HG03378 (cell line): ENCODE measurements around the gene TRDMT1.
"Not testable (repeated sequence)": the region's sequence is repeated elsewhere in the genome, so short reads cannot be mapped to it uniquely, and the experiment has no call there.

Experiments used
- ATAC-seq: cut with Tn5 transposase; IDR thresholded peaks from one replicate; pipeline ENCODE4 v1.9.1; 2021; ENCODE audit warnings: mild to moderate bottlenecking, moderate library complexity; ENCODE audit not compliant: unreplicated experiment

The TRDMT1 gene

DNA sequence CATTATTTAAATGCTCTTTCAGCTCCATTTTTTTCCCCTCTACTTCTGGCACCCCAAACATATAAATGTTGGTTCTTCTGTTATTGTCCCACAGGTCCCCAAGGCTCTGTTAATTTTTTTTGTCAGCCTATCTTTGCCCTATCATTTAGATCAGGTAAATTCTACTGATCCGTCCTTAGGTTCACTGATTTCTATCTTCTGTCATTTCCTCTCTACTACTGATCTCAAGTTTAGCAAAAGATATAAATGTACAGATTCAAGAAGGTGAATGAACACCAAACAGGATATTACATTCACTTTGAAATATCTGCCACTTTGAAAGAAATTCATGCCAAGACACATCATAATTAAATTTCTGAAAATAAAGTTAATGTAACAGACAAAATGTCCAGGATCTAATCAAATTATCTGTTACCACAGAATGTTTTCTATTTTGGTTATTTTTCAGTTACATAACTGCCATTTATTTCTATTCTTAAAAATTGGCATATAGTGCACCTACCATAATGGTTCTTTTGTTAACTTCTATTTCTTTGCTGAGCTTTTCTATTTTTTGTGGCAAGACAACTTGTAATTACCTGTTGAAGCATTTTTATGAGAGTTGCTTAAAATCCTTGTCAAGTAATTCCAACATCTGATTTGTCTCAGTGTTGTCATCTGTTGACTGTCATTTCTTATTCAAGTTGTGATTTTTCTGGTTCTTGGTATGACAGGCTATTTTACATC is 59.8 kb downstream of the TRDMT1 start:
- no peak for ATAC-seq

GRCh38 chr10:17140386-17140761 is 61.1 kb downstream of the TRDMT1 start:
- ATAC-seq, result no peak

DNA sequence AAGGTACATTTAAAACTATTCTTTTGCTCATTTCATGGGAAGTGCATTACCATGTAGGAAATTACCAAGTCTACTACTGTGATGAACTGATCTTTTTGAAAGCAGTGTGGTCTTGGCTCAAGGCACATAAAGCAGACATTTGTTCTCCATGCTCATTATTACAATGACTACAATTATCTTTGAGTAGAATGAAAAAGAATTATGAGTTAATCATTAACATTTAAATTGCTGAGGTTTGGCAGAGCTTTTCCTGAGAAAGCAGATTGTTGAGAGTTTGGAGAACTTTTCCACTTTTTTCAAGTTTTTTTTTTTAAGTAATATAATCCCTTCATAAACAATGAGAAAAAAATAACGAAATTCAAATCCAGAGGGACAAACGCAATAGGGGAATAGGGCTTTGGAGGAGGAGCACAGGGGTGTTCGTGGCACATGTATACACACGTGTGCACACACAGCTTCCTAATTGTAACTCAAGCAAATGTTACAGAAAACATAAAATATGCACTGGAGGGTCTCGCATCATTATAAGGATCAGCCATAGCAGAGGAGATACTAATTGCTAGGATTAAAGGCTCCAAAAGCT is 62.9 kb downstream of the TRDMT1 start:
- no peak for ATAC-seq

- no peak for ATAC-seq
Observed at GRCh38 chr10:17134737-17135260, 66.7 kb downstream of the TRDMT1 start.

GRCh38 chr10:17134282-17134681 is 67.2 kb downstream of the TRDMT1 start:
- no peak for ATAC-seq

DNA sequence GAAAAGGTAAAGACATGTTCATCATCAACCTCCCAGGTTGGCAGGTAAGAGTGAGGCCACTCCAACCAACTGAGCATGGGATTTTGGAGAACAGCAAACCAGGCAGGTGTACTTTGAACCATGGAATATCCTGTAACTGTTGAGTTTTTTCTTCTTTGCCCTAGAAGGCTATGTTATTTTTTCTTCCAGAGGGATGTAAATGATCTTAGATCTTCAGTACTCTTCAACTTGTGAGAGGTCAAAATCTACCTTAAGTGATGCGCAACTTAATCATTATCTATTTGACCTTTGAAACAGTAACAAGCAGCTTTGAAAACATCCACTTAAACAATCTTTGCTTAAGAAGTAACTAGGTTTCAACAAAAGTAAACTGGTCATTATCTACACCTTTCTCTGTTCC is 71.7 kb downstream of the TRDMT1 start, which contains the start of gene CUBN:
Gene CUBN, minus strand, starts transcription at position 71 of the 400 bp plus-strand sequence. Its CDS starts 46 bp downstream, at position 25.
- ATAC-seq, result no peak

GRCh38 chr10:17128261-17128660 is 73.2 kb downstream of the TRDMT1 start:
- ATAC-seq, result no peak

DNA sequence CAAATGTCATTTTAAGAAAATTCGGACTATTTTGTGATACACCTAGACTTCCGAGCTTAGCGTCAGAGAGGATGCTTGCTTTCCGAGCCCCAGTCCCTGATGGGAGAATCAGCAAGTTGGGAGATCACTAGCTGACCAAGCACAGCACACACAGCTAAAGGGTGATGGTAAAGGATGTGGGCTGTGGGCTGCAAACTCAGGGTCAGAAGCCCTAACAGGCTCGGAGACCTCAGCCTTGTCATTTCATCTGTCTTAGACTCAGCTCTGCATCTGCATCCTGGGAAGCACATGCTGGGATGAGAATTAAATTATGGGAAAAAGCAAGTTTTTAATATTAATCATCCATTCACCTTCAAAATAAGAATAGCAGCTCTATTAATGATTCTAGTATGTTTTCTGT is 75.1 kb downstream of the TRDMT1 start:
- ATAC-seq, result no peak

DNA sequence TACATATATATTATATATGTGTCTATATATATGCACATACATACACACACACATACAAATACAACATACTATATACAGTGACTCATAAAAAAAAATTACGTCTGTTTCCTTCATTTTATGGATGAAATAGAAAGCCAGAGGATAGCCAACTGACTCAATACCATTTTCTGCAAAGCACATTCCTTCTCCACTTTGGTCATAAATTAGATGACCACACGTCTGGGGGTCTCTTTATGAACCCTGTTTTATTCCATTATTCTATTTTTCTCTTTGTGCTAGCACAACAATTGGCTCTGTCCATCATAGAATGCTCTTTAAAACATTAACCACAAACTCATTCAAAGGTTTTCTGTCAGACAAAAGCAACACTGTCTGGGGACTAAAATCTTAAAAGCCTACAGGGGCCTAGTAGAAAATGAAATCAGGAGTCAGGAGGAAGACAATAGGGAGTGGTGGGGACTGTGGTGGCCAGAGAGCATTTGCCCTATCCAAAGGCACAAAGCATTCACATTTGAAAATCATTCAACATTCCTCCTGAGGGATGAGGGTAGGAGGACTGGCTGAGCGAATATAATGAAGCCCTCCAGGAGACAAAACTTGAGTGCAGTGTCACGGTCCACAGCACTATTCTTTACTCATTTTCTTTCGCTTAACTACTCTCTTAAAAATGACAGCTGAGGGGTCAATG is 76.1 kb downstream of the TRDMT1 start:
- ATAC-seq, result no peak

- ATAC-seq, result no peak
Observed at GRCh38 chr10:17123961-17124360, 77.5 kb downstream of the TRDMT1 start.

- ATAC-seq, result no peak
Observed at GRCh38 chr10:17122726-17123661, 78.5 kb downstream of the TRDMT1 start.

DNA sequence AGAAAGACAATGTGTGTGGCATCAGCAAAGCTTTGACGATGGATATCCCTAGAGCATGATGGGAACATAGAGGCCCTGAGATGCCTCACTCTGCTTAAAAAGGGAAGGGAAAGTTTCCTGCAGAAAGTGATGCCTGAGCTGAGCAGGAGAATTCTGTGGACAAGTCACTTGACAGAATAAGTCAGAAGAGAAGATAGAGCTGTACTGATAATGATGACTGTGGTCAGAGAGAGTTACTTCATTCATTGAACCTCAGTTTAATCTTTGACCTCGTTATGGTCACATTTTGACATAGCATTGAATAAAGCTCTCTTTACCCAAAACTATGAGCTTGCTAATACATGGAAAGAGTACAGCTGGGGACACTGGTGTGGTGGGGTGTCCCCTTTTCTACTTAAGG is 79.4 kb downstream of the TRDMT1 start:
- no peak for ATAC-seq

- ATAC-seq, result no peak
Observed at GRCh38 chr10:17120694-17121093, 80.8 kb downstream of the TRDMT1 start.

- ATAC-seq, result no peak
Observed at GRCh38 chr10:17119845-17120244, 81.6 kb downstream of the TRDMT1 start.

DNA sequence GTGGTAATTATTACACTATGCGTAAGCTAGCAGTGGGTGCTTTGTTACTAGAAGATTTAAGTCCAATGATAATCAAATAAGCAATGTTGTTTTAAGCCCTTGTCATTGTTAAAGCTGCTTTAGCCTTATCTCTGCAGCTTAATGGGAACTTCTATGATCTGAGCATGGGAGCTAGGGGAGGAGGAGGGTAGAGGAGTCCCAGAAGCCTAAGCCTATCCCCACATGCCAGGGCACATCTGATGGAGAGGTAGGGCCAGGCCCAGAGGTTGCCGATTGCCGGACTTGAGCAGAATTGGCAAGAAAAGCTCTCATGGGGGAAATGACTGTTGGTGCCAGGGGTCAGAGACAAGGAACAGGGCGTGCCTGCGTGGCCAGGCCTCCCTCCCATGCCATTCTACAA is 85.3 kb downstream of the TRDMT1 start:
- no peak for ATAC-seq

GRCh38 chr10:17115683-17116082 is 85.8 kb downstream of the TRDMT1 start:
- ATAC-seq, result no peak

DNA sequence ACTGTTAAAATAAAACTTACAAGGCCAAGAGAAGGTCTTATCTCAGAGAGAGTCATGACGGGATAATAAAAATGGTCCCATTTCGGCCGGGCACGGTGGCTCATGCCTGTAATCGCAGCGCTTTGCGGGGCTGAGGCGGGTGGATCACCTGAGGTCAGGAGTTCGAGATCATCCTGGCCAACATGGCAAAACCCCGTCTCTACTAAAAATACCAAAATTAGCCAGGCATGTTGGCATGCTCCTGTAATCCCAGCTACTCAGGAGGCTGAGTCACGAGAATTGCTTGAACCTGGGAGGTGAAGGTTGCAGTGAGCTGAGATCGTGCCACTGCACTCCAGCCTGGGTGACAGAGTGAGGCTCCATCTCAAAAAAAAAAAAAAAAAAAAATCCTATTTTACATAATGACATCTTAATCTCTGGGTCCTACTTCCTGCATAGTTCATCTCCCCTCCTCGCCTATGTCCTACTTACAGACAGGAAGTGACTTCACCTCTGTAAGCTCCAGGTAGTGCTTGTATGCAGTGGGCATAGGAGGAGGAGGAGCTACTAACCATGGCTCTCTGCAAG is 86.5 kb downstream of the TRDMT1 start:
- not testable (repeated sequence) for ATAC-seq

DNA sequence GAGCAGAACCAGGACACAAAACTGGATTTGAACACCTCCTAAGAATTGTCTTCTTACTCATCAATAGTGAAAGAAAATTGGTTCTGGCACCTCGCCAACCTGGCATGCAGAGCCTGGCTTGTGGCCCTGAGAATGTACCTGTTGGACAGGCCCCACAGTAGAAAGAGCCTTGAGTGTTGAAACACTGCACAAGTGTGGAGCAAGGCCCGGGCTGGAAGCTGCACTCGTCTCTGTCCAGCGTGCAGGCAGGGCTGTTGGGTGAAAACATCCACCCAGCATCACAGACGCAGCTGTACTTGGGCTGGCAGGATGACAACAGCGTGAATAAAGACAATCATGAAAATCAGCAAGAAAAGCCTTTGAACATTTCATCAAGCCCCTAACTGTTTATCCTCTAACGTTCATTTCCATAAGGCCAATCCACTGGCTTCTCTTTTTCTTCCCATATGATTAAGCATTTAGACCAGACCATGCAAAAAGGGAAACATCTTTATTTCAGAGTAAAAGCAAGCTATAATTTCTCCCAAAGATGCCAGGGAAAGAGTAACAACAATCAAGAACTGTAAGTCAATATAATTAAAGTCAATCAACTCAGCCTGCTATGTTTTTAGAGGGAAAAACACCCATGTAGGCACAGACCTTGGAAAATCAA is 87.5 kb downstream of the TRDMT1 start:
- no peak for ATAC-seq

DNA sequence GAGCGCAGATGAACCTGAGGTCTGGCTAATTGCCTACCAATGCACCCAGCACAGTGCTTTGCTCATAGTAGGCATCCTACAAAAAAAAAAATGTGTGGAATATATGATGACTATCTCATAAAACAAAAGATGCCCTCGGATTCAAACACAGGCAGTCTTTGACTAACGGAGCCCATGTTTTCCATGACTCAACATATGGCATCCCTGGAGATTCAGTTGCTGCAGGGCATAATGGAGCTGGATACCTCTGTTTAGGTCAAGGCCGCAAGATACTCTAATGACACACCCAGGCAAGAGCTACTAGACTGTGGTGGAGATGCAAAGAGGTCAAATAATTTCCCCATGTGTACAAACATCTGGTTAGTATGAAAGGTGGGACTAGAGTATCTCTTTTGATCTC is 88.1 kb downstream of the TRDMT1 start:
- ATAC-seq, result no peak

GRCh38 chr10:17112566-17112965 is 88.9 kb downstream of the TRDMT1 start:
- no peak for ATAC-seq
